Ramos (cell line): Measurements from ENCODE around the gene TPRX1.
"Not testable (repeated sequence)": the region's sequence is repeated elsewhere in the genome, so short reads cannot be mapped to it uniquely, and the experiment has no call there.

Experiments
- in situ Hi-C: fragments of 300-500 bp; cut with MboI; formaldehyde crosslinking; loops from one replicate; pipeline ENCODE4 v1.14.3; 2022; ENCODE audit warnings: low sequenced_read_pairs; ENCODE audit not compliant: unreplicated experiment

TPRX1 gene, protein sequence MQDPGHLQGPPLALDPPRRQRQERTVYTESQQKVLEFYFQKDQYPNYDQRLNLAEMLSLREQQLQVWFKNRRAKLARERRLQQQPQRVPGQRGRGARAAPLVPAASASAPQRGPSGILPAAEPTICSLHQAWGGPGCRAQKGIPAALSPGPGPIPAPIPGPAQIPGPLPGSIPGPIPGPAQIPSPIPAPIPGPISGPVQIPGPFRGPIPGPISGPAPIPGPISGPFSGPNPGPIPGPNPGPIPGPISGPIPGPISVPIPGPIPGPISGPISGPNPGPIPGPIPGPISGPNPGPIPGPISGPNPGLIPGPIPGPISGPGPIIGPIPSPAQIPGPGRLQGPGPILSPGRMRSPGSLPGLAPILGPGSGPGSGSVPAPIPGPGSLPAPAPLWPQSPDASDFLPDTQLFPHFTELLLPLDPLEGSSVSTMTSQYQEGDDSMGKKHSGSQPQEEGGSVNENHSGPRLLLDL

GRCh38 chr19:47804451-47804850, at the start of gene TPRX1:
TSS of gene TPRX1 (minus strand) at chr19:47804551. CDS start at chr19:47804539, 12 bp downstream.
- in situ Hi-C loops: not testable (repeated sequence)

DNA sequence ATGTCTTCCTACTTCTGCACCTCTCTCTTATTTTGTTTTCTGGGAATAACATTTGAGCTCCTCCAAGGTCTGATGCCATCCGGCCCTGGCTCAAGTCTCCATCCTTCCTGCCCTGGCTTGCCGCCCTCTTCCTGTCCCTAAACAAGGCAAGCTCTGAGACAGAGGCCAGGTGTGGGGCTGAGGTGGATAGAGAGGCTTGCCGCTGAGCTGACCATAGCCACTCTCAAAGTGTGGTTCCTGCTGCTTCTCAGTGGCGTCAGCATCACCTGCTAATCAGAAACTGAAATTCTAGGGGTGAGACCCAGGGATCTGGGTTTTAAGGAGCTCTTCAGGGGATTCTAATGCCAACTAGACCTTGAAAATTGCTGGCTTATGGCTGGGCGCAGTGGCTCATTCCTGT, 48.7 kb upstream of the TPRX1 start:
- in situ Hi-C loops: no loop called here

- in situ Hi-C loops: no loop called here
Observed at GRCh38 chr19:47848823-47849473, 44.6 kb upstream of the TPRX1 start.

- in situ Hi-C loops: no loop called here
Observed at GRCh38 chr19:47848425-47848822, 44.1 kb upstream of the TPRX1 start.

GRCh38 chr19:47842941-47843340, 38.6 kb upstream of the TPRX1 start:
- in situ Hi-C loops: no loop called here

GRCh38 chr19:47839913-47840312, 35.6 kb upstream of the TPRX1 start:
- in situ Hi-C loops: no loop called here

DNA sequence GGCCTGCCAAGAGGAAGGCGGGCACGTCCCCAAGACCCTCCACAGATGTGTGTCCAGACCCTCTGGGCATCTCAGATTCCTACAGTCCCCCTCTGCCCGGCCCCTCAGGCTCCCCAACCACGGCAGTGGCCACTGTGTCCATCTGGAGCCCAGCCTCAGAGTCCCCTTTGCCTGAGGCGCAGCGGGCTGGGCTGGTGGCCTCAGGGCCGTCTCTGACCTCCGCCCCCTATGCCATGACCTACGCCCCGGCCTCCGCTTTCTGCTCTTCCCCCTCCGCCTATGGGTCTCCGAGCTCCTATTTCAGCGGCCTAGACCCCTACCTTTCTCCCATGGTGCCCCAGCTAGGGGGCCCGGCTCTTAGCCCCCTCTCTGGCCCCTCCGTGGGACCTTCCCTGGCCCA, 35.1 kb upstream of the TPRX1 start:
- in situ Hi-C loops: no loop called here

- in situ Hi-C loops: no loop called here
Observed at GRCh38 chr19:47836038-47836437, 31.7 kb upstream of the TPRX1 start.

- in situ Hi-C loops: no loop called here
Observed at GRCh38 chr19:47832723-47833122, 28.4 kb upstream of the TPRX1 start.

DNA sequence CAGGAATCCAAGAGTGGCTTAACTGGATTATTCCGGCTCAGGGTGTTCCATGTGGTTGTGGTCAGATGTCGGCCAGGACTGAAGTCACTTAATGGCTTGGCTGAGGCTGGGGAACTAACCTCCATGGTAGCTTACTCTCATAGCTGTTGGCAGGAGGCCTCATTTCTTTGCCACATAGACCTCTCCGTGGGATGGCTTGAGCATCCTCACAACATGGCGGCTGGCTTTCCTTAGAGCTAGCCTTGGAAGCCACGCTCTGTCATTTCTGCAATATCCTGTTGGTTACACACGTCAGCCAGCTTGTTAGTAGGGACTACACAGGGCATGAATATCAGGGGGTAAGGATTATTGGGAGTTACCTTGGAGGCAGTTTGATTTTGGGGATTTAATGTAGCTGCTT, 22.4 kb upstream of the TPRX1 start:
- in situ Hi-C loops: no loop called here

DNA sequence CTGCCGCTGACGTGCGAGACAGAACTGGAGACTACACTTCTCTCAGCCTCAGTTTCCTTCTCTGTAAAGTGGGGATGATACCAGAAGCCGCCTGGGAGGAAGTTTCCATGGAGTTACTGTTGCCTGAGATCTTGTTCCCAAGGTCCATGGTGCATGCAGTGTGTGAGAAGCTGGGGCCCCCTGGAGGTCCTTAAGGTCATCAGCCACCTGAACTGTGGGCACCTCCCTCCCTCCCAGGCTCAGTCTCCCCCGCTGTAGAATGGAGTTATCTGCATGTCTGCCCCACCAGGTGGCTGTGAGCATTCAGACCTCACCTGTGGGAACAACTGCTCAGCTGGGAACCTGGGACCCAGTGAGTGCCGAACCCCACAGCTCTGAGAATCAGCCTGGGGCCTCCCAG, 20.0 kb upstream of the TPRX1 start:
- in situ Hi-C loops: no loop called here

GRCh38 chr19:47821460-47822020, 17.2 kb upstream of the TPRX1 start, which contains the start of gene CRX:
TSS of gene CRX (plus strand) at chr19:47821937. CDS start at chr19:47834444, 12,507 bp downstream.
- in situ Hi-C loops: no loop called here

GRCh38 chr19:47820410-47820809, 16.1 kb upstream of the TPRX1 start:
- in situ Hi-C loops: no loop called here

- in situ Hi-C loops: no loop called here
Observed at GRCh38 chr19:47819858-47820257, 15.5 kb upstream of the TPRX1 start.

GRCh38 chr19:47818221-47818620, 13.9 kb upstream of the TPRX1 start:
- in situ Hi-C loops: not testable (repeated sequence)

GRCh38 chr19:47816270-47816669, 11.9 kb upstream of the TPRX1 start:
- in situ Hi-C loops: not testable (repeated sequence)

- in situ Hi-C loops: no loop called here
Observed at GRCh38 chr19:47813995-47814328, 9.6 kb upstream of the TPRX1 start.

- in situ Hi-C loops: no loop called here
Observed at GRCh38 chr19:47813304-47813994, 9.1 kb upstream of the TPRX1 start.

GRCh38 chr19:47806435-47806834, 2.1 kb upstream of the TPRX1 start:
- in situ Hi-C loops: no loop called here

DNA sequence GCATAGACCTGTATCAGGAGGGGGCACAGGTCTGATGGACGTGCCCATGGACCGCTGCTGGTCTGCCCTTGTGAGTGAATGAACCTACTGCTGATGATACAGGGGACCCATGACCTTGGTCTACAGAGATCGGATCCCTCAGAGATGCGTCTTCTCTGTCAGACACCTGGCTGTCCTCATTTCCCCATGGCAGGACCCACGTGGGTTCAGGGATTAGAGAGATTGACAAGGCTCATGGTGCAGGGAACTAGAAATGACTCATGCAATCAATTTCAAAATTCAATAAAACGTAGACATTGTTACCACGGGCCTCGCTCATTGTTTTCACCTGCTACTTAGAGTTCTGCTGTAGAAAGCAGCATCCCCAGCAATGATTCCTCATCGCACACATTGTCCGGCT, 962 bp upstream of the TPRX1 start:
- in situ Hi-C loops: no loop called here

DNA sequence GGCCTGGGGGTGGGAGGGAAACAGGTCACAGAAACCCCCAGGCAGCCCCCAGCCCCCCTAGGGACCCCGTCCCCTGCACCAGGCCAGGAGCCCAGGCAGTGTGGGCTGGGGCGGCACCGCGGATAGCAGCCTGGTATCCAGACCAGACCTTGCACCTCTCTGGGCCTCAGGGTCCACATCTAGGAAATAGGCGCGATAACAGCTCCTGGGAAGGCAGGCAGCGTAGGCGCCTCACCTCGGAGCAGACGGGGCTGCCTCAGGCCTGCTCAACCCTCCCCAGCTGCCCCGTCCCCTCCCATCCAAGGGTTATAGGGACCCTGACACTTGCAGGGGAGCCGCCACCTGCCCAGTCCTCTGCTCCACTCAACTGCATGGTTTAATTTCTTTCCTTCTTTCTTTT, 680 bp downstream of the TPRX1 start:
- in situ Hi-C loops: not testable (repeated sequence)
